Stimulated activated CD8-positive, alpha-beta memory T cell treated with anti-CD3 and anti-CD28 coated beads, Interleukin-15, amount 100 ng/mL, for 48 hours (primary cell): ENCODE measurements around the gene ATR.
"Not testable (repeated sequence)": the region's sequence is repeated elsewhere in the genome, so short reads cannot be mapped to it uniquely, and the experiment has no call there.

Source experiments
- DNase-seq, 2 donors: peaks; one replicate each; pipeline ENCODE4 v3.0.0-alpha.2; 2020; ENCODE audit warnings: low read depth in 2 of 2

The ATR gene

GRCh38 chr3:142578329-142579223 lies at the start of gene ATR:
Gene ATR (minus strand): TSS chr3:142578733. CDS start chr3:142578704, 29 bp downstream.
- peak; percentile 95 to 96 for DNase-seq

GRCh38 chr3:142626971-142627370 lies 48.4 kb upstream of the ATR start:
- no peak for DNase-seq

- no peak for DNase-seq
Measured at GRCh38 chr3:142625153-142625440, 46.6 kb upstream of the ATR start.

GRCh38 chr3:142624341-142625152 lies 46.0 kb upstream of the ATR start:
- no peak for DNase-seq

GRCh38 chr3:142623194-142623593 lies 44.7 kb upstream of the ATR start:
- no peak for DNase-seq

GRCh38 chr3:142622405-142622804 lies 43.9 kb upstream of the ATR start:
- no peak for DNase-seq

- DNase-seq, result no peak
Measured at GRCh38 chr3:142618917-142619461, 40.5 kb upstream of the ATR start.

- no peak for DNase-seq
Measured at GRCh38 chr3:142615171-142615570, 36.6 kb upstream of the ATR start.

- no peak for DNase-seq
Measured at GRCh38 chr3:142614059-142614626, 35.6 kb upstream of the ATR start.

- DNase-seq, result no peak
Measured at GRCh38 chr3:142613491-142613890, 35.0 kb upstream of the ATR start.

- DNase-seq, result no peak
Measured at GRCh38 chr3:142611206-142611605, 32.7 kb upstream of the ATR start.

GRCh38 chr3:142609136-142609535 lies 30.6 kb upstream of the ATR start:
- no peak for DNase-seq

- DNase-seq, result no peak
Measured at GRCh38 chr3:142608631-142609030, 30.1 kb upstream of the ATR start.

- no peak for DNase-seq
Measured at GRCh38 chr3:142604940-142605339, 26.4 kb upstream of the ATR start.

- DNase-seq, result not testable (repeated sequence)
Measured at GRCh38 chr3:142603386-142603705, 24.8 kb upstream of the ATR start.

GRCh38 chr3:142602619-142603385 lies 24.3 kb upstream of the ATR start:
- DNase-seq, result no peak

GRCh38 chr3:142601713-142602112 lies 23.2 kb upstream of the ATR start:
- no peak for DNase-seq

- DNase-seq, result no peak
Measured at GRCh38 chr3:142597906-142598305, 19.4 kb upstream of the ATR start.

GRCh38 chr3:142596726-142597088 lies 18.2 kb upstream of the ATR start:
- no peak for DNase-seq

- peak; percentile 74 to 78 for DNase-seq
Measured at GRCh38 chr3:142595951-142596725, 17.6 kb upstream of the ATR start, which contains the start of gene PLS1. Gene PLS1 (plus strand): TSS chr3:142596393. CDS start chr3:142664238, 67,845 bp downstream.

- DNase-seq, result no peak
Measured at GRCh38 chr3:142595581-142595950, 17.0 kb upstream of the ATR start.
